Measurements from ENCODE around the gene SPAG6.
"Not testable (repeated sequence)": the region's sequence is repeated elsewhere in the genome, so short reads cannot be mapped to it uniquely, and the experiment has no call there.

The SPAG6 gene

GRCh38 chr10:22372298-22372697, 27.0 kb downstream of the SPAG6 start:
- no peak for DNase-seq

DNA sequence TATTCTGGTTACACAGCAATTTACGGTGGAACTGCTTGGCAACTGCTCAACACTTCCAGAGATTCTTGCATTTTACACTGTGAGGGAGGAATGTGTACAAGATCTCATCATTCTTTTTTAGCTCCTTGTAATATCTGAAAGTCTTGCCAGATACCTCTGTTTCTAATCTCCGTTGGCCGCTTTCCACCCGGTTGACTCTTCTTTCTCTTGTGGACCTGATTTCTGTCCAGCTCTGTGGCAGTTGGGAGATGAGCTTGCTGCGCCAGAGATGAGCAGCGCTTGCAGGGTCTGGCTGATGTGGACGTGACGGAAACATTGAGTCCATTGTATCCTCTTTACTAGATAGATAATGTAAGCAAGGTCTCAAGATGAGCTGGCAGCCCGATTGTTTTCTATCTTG, 27.6 kb downstream of the SPAG6 start:
- no peak for DNase-seq

DNA sequence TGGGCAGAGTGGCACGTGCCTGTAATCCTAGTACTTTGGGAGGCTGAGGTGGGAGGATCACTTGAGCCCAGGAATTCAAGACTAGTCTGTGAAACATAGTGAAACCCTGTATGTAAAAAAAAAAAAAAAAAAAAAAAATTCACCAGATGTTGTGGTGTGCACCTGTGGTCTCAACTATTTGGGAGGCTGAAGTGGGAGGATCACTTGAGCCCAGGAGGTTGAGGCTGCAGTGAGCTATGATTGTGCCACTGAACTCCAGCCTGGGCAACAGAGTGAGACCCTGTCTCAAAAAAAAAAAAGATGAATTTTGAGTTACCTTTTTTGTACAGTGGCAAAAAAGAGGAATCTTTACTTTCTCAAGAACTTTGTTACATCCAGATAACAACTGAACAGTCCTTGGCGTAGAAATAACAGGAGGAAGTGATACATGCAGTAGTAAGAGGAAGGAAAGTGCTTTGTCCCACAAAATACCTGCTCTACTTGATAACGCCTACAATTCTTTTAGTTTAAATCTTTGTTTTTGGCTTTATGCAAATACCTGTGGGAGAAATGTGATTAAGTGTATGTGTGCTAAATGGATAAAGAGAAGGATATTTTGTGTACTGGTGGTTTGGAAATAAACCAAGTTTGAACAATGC, 29.3 kb downstream of the SPAG6 start:
- DNase-seq: no peak

DNA sequence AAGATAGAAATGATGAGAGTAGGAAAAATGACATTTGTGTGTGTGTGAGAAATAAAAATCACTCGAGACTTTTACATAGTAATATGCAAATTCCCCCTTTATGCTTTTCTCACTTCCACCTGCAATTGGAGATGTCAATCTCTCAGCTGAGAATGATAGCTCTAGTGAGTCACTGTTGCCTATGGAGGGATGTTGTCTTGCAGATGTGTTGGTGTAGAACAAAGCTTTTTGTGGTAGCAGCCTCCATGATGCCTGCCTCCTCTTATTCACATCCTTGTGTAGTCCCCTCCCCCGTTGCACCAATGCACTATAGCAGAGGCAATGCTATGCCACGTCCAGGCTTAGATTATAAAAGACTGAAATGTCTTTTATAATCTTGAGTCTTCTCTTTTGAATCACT, 33.8 kb downstream of the SPAG6 start:
- DNase-seq: no peak

- no peak for DNase-seq
These were observed 36.0 kb downstream of the SPAG6 start for GRCh38 chr10:22381262-22381661.

DNA sequence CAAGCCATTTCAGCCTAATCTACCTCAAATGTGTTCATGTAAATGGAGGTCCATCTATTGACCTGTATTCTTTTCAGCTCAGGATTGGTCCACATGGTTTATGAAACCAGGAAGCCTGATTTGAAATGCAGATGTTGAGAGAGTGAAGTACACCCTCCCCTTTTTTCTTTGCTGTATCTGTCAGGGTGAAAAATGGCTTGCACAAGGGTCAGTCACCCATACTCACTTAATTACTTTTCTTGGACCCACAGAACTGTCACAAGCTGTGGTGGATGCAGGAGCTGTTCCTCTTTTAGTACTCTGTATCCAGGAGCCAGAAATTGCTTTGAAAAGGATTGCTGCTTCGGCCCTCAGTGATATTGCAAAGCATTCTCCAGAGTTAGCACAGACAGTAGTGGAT, 41.2 kb downstream of the SPAG6 start:
- peak; percentile 13 for DNase-seq

GRCh38 chr10:22389856-22390589, 44.7 kb downstream of the SPAG6 start:
- DNase-seq: no peak

DNA sequence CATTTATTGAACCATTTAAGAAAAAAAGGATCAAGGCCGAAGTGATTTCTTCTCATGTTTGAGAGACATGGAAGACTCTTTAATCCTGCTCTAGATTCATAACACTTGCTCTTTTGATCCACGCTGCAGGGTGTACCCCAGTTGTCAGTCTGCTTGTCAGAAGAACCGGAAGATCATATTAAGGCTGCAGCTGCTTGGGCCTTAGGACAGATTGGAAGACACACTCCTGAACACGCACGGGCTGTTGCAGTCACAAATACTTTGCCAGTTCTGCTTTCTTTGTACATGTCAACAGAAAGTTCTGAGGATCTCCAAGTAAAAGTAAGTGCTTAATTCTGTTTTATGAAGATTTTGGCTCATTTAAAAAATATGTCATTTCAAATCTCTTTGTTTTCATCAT, 46.3 kb downstream of the SPAG6 start:
- DNase-seq: no peak

DNA sequence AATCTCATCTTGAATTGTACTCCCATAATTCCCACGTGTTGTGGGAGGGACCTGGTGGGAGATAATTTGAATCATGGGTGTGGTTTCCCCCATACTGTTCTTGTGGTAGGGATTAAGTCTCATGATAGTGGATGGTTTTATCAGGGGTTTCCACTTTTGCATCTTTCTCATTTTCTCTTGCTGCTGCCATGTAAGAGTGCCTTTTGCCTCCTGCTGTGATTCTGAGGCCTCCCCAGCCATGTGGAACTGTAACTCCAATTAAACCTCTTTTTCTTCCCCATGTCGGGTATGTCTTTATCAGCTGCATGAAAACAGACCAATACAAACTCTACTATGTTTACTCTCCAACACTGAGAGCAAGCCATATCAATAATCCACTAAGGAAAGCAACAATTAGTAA, 50.9 kb downstream of the SPAG6 start:
- not testable (repeated sequence) for DNase-seq

DNA sequence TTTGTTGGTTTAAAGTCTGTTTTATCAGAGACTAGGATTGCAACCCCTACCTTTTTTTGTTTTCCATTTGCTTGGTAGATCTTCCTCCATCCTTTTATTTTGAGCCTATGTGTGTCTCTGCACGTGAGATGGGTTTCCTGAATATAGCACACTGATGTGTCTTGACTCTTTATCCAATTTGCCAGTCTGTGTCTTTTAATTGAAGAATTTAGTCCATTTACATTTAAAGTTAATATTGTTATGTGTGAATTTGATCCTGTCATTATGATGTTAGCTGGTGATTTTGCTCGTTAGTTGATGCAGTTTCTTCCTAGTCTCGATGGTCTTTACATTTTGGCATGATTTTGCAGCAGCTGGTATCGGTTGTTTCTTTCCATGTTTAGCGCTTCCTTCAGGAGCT, 61.6 kb downstream of the SPAG6 start:
- not testable (repeated sequence) for DNase-seq

DNA sequence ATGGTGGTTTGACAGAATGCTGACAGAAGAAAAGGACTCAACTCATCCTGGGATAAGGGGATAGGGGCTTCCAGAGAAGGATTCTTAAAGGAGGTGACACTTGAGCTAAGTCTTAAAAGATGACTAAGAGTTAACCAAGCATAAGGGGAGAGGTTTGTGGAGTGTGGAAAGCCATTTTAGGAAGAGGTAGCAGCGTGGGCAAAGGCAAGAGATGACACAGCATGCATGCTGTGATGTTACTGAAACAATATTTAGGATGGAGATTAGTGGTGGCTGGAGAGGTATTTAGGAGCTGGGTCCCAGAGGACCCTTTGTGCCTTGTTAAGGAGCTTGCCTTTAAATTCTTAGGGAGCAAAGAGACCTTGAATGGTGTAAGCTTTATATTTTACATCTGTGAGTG, 65.1 kb downstream of the SPAG6 start:
- DNase-seq: no peak

DNA sequence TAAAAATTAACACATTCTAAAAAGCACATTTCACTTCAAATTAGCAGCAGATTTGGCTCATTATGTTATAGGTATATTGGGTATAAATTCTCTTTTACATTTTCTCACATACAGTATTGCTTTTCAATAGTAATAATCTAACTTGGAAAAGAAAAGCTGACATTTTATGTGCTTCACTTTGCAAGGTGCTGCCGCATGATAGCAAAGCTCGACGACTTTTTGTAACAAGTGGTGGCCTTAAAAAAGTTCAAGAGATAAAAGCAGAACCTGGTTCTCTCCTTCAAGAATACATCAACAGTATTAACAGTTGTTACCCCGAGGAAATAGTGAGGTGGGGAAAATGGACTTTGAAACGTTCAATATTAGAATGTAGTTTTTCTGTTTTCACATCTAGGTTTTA, 65.5 kb downstream of the SPAG6 start:
- DNase-seq: no peak

GRCh38 chr10:22414146-22414545, 68.8 kb downstream of the SPAG6 start:
- DNase-seq: no peak

GRCh38 chr10:22415072-22415471, 69.8 kb downstream of the SPAG6 start:
- no peak for DNase-seq

DNA sequence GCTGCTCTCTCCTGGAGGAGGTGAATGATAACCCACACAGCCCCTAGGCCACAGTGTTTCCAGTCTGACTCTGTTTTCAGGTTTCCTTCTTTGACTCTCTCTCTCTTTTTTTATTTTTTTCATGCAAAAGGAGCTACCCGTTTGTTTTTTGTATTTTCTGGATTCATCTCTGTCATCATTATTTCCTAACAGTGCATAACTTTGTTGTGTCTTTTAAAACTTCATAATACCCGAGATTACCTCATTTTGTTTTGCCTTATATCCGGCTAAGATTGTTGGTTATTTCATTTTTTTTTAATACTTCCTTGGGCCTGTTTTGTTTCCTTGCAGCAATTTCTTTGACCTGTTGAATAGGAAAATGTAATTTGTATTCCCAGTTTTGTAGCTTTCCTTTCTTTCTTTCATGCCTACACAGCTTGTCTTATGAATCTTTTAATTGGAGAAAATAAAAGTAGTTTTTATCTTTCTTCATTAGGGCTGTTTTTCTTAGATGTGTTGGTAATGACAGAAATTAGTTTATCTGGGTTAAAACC, 72.5 kb downstream of the SPAG6 start:
- DNase-seq: no peak

- DNase-seq: no peak
These were observed 75.7 kb downstream of the SPAG6 start for GRCh38 chr10:22420787-22421517.

GRCh38 chr10:22426653-22427052, 81.4 kb downstream of the SPAG6 start:
- no peak for DNase-seq

GRCh38 chr10:22427101-22427500, 81.8 kb downstream of the SPAG6 start:
- no peak for DNase-seq

DNA sequence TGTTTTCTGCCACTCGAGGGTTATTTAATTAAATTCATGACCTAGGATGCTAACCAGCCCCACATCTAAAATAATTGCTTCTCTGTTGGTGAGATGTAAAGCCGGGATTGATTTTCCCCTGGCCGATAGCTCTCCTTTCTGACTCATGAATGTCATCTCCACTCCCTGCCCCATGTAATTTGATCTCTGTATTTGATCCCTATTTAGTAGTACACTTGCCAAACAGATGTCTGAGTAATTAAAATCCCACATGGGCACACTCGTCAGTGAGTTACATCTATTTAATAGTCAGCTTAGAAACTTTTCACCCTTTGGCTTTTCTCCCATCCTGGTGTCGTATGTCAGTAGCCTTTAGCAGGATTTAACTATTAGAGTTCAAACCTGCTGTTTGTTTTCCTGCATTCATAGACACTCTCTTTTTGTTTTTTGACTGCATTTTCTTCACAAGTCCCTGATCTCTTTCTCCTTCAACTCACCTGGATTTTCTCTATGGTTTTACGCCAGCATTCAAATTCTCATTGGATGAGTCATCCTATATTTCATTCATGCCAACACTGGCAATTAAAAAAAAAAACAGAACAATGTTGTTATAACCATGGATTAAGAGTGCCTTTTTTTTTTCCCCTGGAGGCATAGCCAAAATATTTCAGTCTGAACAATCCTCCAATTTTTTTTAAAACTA, 82.7 kb downstream of the SPAG6 start:
- peak; percentile 41 for DNase-seq

DNA sequence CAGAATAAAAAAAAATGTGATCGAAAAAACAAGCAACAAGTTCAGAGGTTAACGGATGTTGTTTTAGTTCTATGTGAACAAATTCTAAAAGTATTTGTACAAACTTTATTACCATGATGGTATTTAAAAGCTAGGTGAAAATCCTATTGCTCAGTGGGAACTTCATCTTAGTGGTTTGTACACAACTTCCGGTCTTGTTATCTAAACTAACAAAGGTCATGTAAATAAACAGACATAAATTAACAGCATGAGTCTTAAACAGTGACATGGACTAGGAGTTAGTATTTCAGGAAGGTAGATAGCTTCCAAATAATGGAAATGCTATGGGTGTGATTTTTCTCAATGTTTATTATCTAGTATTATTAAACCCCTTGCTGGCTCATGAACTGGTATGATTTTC, 83.8 kb downstream of the SPAG6 start:
- DNase-seq: no peak

DNA sequence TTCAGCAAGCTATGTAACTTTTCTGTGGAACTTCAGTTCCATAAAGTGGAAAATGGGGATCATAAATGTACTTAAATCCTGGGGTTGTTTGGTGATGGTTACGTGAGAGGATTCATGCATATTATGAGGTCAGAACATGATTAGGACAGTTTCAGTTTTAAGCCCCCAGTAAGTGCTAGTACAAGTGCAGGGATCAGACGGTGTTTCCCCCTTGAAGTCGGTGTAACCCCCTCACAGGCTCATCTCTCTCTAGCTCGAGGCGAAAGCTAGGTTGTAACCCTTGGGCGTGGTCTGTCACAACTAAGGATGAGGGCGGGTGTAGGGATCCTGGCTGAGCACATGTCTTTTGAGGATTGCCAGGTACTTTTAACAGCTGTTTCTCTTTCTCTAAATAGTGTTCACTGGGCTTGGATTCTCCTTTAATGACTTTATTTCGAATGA, 84.7 kb downstream of the SPAG6 start:
- no peak for DNase-seq

DNA sequence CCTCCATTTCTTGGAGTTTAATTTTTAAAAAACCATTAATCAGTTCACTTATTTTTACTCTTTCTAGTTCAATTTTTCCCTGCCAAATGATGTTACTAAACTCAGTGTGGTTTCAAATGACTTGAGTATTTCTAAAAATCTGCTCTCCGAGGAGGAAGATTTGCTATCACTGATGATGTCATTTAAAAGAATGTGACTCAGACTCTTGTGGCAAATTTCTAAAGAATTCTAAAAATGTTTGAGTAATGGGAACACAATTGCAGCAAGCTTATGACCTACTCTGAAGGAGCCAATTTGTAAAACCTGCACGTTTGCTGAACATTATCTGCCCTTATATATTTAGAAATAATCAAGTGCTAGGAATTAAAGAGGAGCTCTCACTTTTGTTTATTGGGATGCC, 88.6 kb downstream of the SPAG6 start:
- DNase-seq: no peak

- no peak for DNase-seq
These were observed 89.2 kb downstream of the SPAG6 start for GRCh38 chr10:22434521-22434920.

Measured in right kidney (tissue), 1 donor.